Measurements from ENCODE around the gene HLA-DRB1.
A peak's percentile ranks its signal among the peaks of the same experiment; 100 is the strongest.

Gene HLA-DRB1

DNA sequence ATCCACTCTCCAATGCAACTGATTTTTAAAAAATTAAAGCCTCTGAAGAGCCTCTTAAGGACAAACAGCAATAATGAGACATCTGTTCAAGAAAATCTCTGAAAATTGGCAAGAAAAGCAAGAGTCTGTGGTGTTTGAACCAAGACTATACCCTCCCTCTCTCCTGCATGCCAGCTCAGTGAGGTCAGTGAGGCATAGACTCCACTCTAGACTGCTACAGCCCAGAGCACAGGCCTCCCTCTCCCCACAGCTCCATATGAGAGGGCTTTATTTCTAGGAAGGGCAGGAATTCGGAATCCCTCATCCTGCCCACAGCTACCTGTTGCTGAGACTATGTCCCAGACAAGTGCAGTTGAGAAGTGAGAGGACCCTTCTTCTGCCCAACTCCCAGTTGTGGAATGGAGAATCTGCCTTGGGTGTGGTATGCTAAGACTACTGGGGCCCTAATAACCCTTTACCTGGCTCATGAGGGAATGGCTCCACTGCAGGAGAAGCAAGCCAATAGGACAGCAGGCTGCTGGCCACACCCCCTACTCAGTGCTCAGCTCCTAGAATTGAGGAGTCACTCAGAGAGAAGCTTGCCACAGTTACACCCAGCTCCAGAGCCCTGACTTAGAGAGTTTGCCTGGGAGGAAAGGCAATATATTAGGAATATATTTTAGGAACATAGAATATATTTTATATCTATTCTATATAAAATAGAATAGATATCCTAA, 24.9 kb upstream of the HLA-DRB1 start:
- Histone ChIP-seq H3K27me3 (ENCODE audit: low read depth, low read length) (no peaks in the 10 kb centered on the region), H4K20me1 (ENCODE audit: insufficient read depth, low read length) (no peaks in the 10 kb centered on the region), H3K4me1 (ENCODE audit: low read length) (peaks cover 18% of the 10 kb centered on the region), H3K9ac (ENCODE audit: low read length) (no peak overlapping the region), H3K79me2 (ENCODE audit: low read length) (no peaks in the 10 kb centered on the region), H3K4me2 (ENCODE audit: low read length) (no peak overlapping the region), H2AFZ (ENCODE audit: low read depth, low read length) (no peak overlapping the region), H3K4me3 (ENCODE audit: low read length) (no peak overlapping the region), H3K36me3 (replicated peaks; ENCODE audit: low read depth, low read length) (peaks cover 4% of the 10 kb centered on the region), H3K9me3 (ENCODE audit: insufficient read depth, low read length) (peaks cover 8% of the 10 kb centered on the region; the same call in 1 of the 2 replicates), H3K27ac (ENCODE audit: low read length) (no peak overlapping the region)
- TF ChIP-seq, protein P1, sequence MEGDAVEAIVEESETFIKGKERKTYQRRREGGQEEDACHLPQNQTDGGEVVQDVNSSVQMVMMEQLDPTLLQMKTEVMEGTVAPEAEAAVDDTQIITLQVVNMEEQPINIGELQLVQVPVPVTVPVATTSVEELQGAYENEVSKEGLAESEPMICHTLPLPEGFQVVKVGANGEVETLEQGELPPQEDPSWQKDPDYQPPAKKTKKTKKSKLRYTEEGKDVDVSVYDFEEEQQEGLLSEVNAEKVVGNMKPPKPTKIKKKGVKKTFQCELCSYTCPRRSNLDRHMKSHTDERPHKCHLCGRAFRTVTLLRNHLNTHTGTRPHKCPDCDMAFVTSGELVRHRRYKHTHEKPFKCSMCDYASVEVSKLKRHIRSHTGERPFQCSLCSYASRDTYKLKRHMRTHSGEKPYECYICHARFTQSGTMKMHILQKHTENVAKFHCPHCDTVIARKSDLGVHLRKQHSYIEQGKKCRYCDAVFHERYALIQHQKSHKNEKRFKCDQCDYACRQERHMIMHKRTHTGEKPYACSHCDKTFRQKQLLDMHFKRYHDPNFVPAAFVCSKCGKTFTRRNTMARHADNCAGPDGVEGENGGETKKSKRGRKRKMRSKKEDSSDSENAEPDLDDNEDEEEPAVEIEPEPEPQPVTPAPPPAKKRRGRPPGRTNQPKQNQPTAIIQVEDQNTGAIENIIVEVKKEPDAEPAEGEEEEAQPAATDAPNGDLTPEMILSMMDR (IDR thresholded peaks at IDR 0.05; ENCODE audit: low read depth, low read length): no peak
- no peak for TF ChIP-seq EZH2phosphoT487 (IDR thresholded peaks at IDR 0.05; ENCODE audit: low read depth)

DNA sequence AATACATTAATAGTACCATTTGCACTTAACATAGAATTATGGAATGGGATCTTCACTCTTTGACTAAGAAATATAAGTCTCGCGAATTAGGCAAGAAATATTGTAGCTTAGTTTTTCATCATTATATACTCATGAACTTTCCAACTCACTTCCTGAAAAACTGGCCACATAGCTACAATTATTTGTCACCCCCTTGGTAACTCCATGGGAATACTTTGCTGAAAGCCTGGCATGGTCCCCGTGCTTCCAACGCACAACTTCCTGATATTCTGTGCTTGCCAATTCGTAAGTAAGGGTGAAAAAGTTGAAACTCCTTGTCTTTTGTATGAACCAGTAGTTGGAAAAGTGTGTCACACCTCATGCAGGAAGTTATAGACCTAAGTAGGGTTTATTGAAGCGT, 23.8 kb upstream of the HLA-DRB1 start:
- Histone ChIP-seq H4K20me1 (ENCODE audit: insufficient read depth, low read length) (no peaks in the 10 kb centered on the region), H3K4me1 (ENCODE audit: low read length) (peaks cover 26% of the 10 kb centered on the region), H3K4me2 (ENCODE audit: low read length) (no peak overlapping the region), H3K9me3 (ENCODE audit: insufficient read depth, low read length) (peaks cover 8% of the 10 kb centered on the region; the same call in 1 of the 2 replicates), H3K27me3 (ENCODE audit: low read depth, low read length) (no peaks in the 10 kb centered on the region), H3K27ac (ENCODE audit: low read length) (no peak overlapping the region), H3K9ac (ENCODE audit: low read length) (no peak overlapping the region), H3K4me3 (ENCODE audit: low read length) (no peak overlapping the region), H3K36me3 (replicated peaks; ENCODE audit: low read depth, low read length) (peaks cover 4% of the 10 kb centered on the region), H3K79me2 (ENCODE audit: low read length) (no peaks in the 10 kb centered on the region), H2AFZ (ENCODE audit: low read depth, low read length) (no peak overlapping the region)
- TF ChIP-seq, protein P1 (IDR thresholded peaks at IDR 0.05; ENCODE audit: low read depth, low read length): no peak
- TF ChIP-seq EZH2phosphoT487 (IDR thresholded peaks at IDR 0.05; ENCODE audit: low read depth): no peak

DNA sequence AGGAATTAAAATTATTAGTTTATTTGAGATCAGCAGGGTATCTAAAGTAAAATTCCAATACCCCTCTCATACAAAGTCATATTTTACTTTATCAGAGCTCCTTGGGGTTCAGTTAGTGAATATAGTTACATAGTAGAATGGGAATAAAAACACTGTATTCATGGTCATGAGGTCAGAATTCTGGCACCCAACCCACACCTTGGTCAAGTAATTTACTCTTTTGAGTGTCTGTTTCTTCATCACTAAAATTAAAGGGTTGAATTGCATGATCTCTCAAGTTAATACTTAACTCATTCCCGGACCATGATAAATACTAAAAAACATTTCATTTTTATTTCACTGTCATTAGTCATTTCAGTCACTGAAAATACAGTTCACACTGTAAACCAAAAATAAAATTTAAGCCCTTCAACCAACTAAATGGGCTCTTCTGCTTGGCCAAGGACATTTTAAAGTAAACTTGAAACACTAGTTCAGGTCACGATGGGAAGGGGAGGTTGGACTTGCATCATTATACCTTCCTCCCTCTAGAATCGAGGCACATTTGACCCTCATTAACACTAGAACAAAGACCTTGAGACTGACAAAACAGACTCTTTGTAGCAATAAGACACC, 21.1 kb upstream of the HLA-DRB1 start:
- Histone ChIP-seq H3K9ac (ENCODE audit: low read length) (peak overlapping the region; percentile 68), H3K9me3 (ENCODE audit: insufficient read depth, low read length) (no peaks in the 10 kb centered on the region), H3K27me3 (ENCODE audit: low read depth, low read length) (no peaks in the 10 kb centered on the region), H3K36me3 (replicated peaks; ENCODE audit: low read depth, low read length) (no peaks in the 10 kb centered on the region), H4K20me1 (ENCODE audit: insufficient read depth, low read length) (no peaks in the 10 kb centered on the region), H2AFZ (ENCODE audit: low read depth, low read length) (no peak overlapping the region), H3K4me3 (ENCODE audit: low read length) (peak overlapping the region; percentile 58), H3K27ac (ENCODE audit: low read length) (peak overlapping the region; percentile 92), H3K79me2 (ENCODE audit: low read length) (no peaks in the 10 kb centered on the region; the same call in 1 of the 2 replicates), H3K4me2 (ENCODE audit: low read length) (peak overlapping the region; percentile 59), H3K4me1 (ENCODE audit: low read length) (peaks cover 42% of the 10 kb centered on the region)
- no peak for TF ChIP-seq EZH2phosphoT487 (IDR thresholded peaks at IDR 0.05; ENCODE audit: low read depth)
- TF ChIP-seq, protein P1 (IDR thresholded peaks at IDR 0.05; ENCODE audit: low read depth, low read length): no peak

Data from OCI-LY3 (cell line).